Measurements from ENCODE around the gene VAV3. TPM values are rescaled to one million over a fixed set of nuclear protein-coding genes. Genes with fewer than 3 reads are reported as not detected.

The VAV3 gene
- total and polyA plus RNA-seq, 2 of the 13 experiments (the other 11 are each of a cell fraction or from before 2014, with no cell fraction given) = 15.9 to 29.8 TPM

- 78% methylated on average over 5 of the region's 5 CpGs for WGBS (ENCODE audit: low lambda C conversion rate)
- intact Hi-C loops (cut with micrococcal nuclease; ENCODE audit: unreplicated experiment) (no loop called here), in situ Hi-C loops (cut with HindIII; ENCODE audit: extremely low pct_ligation_motif_present, low pct_unique_long_range_greater_than_20kb) (loop anchor here (10.0 kb wide), 1 partner anchor 206 kb away; no protein-coding TSS in a partner anchor)
- no peak for FAIRE-seq
- DNase-seq (ENCODE audit: low spot score) = no peak
- no peak for ATAC-seq
- Histone ChIP-seq H3K4me1 (ENCODE audit: insufficient read depth, low read length) (0 out of 2 replicates have a peak, but pooled peaks cover 8% of the 10 kb centered on the region), H3K36me3 (replicated peaks in 1 of 2; ENCODE audit: control insufficient read depth in 1 of 2, insufficient read depth in 2 of 2, low read length in 2 of 2) (no peaks in the 10 kb centered on the region), H3K27me3 (ENCODE audit: control insufficient read depth in 1 of 2, insufficient read depth in 2 of 2, low read length in 2 of 2) (no peaks in the 10 kb centered on the region; a peak in 1 of 5 replicates), H3K9me3 (ENCODE audit: low read length) (no peaks in the 10 kb centered on the region), H2AFZ (ENCODE audit: low read length) (no peak overlapping the region), H3K79me2 (ENCODE audit: insufficient read depth, low read length) (no peaks in the 10 kb centered on the region), H3K4me2 (ENCODE audit: low read depth, low read length) (no peak overlapping the region), H3K27ac (ENCODE audit: extremely low read length, insufficient read depth, low read length) (no peak overlapping the region), H3K4me3 (replicated peaks in 1 of 3; ENCODE audit: insufficient read depth in 1 of 3, low read depth in 2 of 3, low read length in 3 of 3) (no peak overlapping the region), H4K20me1 (ENCODE audit: insufficient read depth, low read length) (no peaks in the 10 kb centered on the region), H3K9ac (ENCODE audit: insufficient read depth, low read depth, low read length) (no peak overlapping the region)
- ChIA-PET POLR2A (no interaction called here), CTCF (ENCODE audit: low intra/inter-chr PET ratio, low total read pairs) (no interaction called here)
- BruUV-seq (replicated peaks) = no TSS peak
- TF ChIP-seq YEATS2 (CRISPR knock-in tag; IDR thresholded peaks at IDR 0.05; ENCODE audit: borderline replicate concordance) = no peak
- TF ChIP-seq MED13 (CRISPR knock-in tag; IDR thresholded peaks at IDR 0.05) = no peak
- no peak for TF ChIP-seq XBP1 (CRISPR knock-in tag; IDR thresholded peaks at IDR 0.05)
- no peak for TF ChIP-seq MAZ (IDR thresholded peaks at IDR 0.05; ENCODE audit: borderline replicate concordance, low read depth, low read length)
- TF ChIP-seq MAZ (CRISPR knock-in tag; IDR thresholded peaks at IDR 0.05; ENCODE audit: low read depth) = no peak
- TF ChIP-seq ZFX (CRISPR knock-in tag; IDR thresholded peaks at IDR 0.05; ENCODE audit: low read depth) = no peak
- no peak for TF ChIP-seq ZNF121 (CRISPR knock-in tag; IDR thresholded peaks at IDR 0.05)
- TF ChIP-seq FOXK1 (CRISPR knock-in tag; IDR thresholded peaks at IDR 0.05; ENCODE audit: borderline replicate concordance, low read depth) = no peak
- TF ChIP-seq SOX13 (IDR thresholded peaks at IDR 0.05) = no peak
- TF ChIP-seq SOX13 (CRISPR knock-in tag; conservative IDR thresholded peaks at IDR 0.05 in 1 of 2, IDR thresholded peaks at IDR 0.05 in 1 of 2) = no peak
- no peak for TF ChIP-seq MIXL1 (CRISPR knock-in tag; IDR thresholded peaks at IDR 0.05)
- no peak for TF ChIP-seq ZNF883 (CRISPR knock-in tag; IDR thresholded peaks at IDR 0.05; ENCODE audit: not compliant biosample characterization)
- no peak for TF ChIP-seq HDAC6 (IDR thresholded peaks at IDR 0.05; ENCODE audit: low read depth, low read length)
- no peak for TF ChIP-seq ATF7 (IDR thresholded peaks at IDR 0.05)
- TF ChIP-seq ATF7 (CRISPR knock-in tag; IDR thresholded peaks at IDR 0.05) = no peak
- no peak for TF ChIP-seq GZF1 (CRISPR knock-in tag; IDR thresholded peaks at IDR 0.05)
- no peak for TF ChIP-seq ZNF296 (CRISPR knock-in tag; conservative IDR thresholded peaks at IDR 0.05)
- TF ChIP-seq ZNF615 (CRISPR knock-in tag; IDR thresholded peaks at IDR 0.05; ENCODE audit: borderline replicate concordance) = no peak
- no peak for TF ChIP-seq ZNF280D (CRISPR knock-in tag; IDR thresholded peaks at IDR 0.05)
Observed at GRCh38 chr1:107538502-107538901, 426.5 kb downstream of the VAV3 start.
